ENCODE data around the gene RPS6KB2.

- no peak for TF ChIP-seq POLR2A (IDR thresholded peaks at IDR 0.05)
- TF ChIP-seq CTCF (IDR thresholded peaks at IDR 0.05): no peak
Measured at GRCh38 chr11:67417425-67417824, 10.9 kb upstream of the RPS6KB2 start.

Data from uterus (tissue), 2 donors.